ENCODE measurements around the gene MBOAT2. TPM values are rescaled to one million over a fixed set of nuclear protein-coding genes. Genes with fewer than 3 reads are reported as not detected.

Gene MBOAT2
- total RNA-seq, 1 experiment from 2014 or later, result 30.7 TPM

DNA sequence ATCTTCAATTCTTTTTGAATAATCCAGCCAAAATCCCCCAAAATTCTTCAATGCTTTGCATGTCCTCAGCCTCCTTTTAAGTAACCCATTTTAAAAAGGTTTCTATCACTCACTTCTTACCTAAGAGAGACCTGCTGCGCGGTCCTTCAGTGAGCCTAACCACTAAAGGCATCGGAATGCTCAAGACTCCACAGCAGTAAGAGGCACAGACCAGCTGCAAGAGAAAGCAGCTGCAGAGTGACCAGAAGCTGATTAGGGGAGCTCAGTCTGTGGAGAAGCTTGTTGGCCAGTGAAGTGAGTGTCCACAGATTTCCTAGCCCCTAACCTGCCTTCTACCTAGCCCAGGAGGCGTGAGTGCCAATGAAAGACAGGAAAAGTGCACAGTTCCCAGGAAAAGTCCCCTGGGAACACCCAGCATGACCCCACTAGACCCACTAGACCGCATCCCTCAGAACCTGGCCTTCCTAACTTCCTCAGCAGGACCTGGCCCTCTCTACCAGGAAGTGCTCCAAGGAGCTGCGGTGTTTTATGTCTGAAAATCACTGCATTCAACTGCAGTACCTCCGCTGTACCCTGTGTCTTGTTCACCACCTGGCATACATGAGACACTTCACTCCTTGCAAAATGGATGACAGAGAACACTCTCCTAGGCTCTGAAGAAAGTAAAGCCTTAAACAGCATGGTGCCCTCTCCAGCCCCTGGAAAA, 10.1 kb downstream of the MBOAT2 start:
- H3F3A ChIP-seq (ENCODE audit: low read length, unreplicated experiment), result peaks cover 6% of the 10 kb centered on the region
- ChIA-PET CTCF (no interaction called here), POLR2A (ENCODE audit: unreplicated experiment) (interaction anchor here (0.6 kb wide), 1 partner anchor 40 kb away, joined by 6 read pairs; no protein-coding TSS in a partner anchor)
- peaks cover 5% of the 10 kb centered on the region; the same call in 1 of the 2 replicates for H4K20me1 ChIP-seq (ENCODE audit: low read length)
- peaks cover 31% of the 10 kb centered on the region for H3K4me1 ChIP-seq (ENCODE audit: insufficient read depth, low read length)
- peaks cover 92% of the 10 kb centered on the region for H3K79me2 ChIP-seq (ENCODE audit: low read length)
- BruUV-seq (replicated peaks), result no TSS peak
- no peak for TF ChIP-seq CTCF (conservative IDR thresholded peaks at IDR 0.05; ENCODE audit: low read depth, low read length)
- TF ChIP-seq EZH2 (IDR thresholded peaks at IDR 0.05; ENCODE audit: low read length, unreplicated experiment), result no peak
- no peak for TF ChIP-seq EZH2phosphoT487 (IDR thresholded peaks at IDR 0.05; ENCODE audit: borderline replicate concordance, low read length)
- H3K9ac ChIP-seq (ENCODE audit: low read length), result peak overlapping the region; percentile 71
- H3K9me2 ChIP-seq (replicated peaks; ENCODE audit: low read length), result no peaks in the 10 kb centered on the region
- H3K27me3 ChIP-seq (ENCODE audit: low read length), result no peaks in the 10 kb centered on the region
- no peaks in the 10 kb centered on the region for H3K36me3 ChIP-seq (ENCODE audit: low read depth, low read length)
- no peaks in the 10 kb centered on the region for H3K9me3 ChIP-seq (ENCODE audit: low read length)
- H3K4me2 ChIP-seq (ENCODE audit: low read length), result peak overlapping the region; percentile 79
- 0 out of 2 replicates have a peak overlapping the region, but pooled peaks have one; percentile 7 for H2AFZ ChIP-seq (ENCODE audit: low read length)
- intact Hi-C loops (cut with micrococcal nuclease), result no loop called here
- peak overlapping the region; percentile 94 for H3K27ac ChIP-seq (ENCODE audit: low read length)
- DNase-seq (peak; percentile 22), ATAC-seq (no peak)
- H3K4me3 ChIP-seq (ENCODE audit: low read length), result peak overlapping the region; percentile 35; the same call in 1 of the 2 replicates

GRCh38 chr2:8992643-8993042, 10.8 kb downstream of the MBOAT2 start:
- DNase-seq, result peak; percentile 5
- peak overlapping the region; percentile 79; the same call in 1 of the 2 replicates for H3K4me2 ChIP-seq (ENCODE audit: low read length)
- no peaks in the 10 kb centered on the region for H3K9me2 ChIP-seq (replicated peaks; ENCODE audit: low read length)
- intact Hi-C loops (cut with micrococcal nuclease), result no loop called here
- peaks cover 5% of the 10 kb centered on the region; the same call in 1 of the 2 replicates for H4K20me1 ChIP-seq (ENCODE audit: low read length)
- no peaks in the 10 kb centered on the region for H3K27me3 ChIP-seq (ENCODE audit: low read length)
- no peaks in the 10 kb centered on the region for H3K9me3 ChIP-seq (ENCODE audit: low read length)
- ATAC-seq, result no peak
- H2AFZ ChIP-seq (ENCODE audit: low read length), result no peak overlapping the region
- H3K4me3 ChIP-seq (ENCODE audit: low read length), result no peak overlapping the region
- CTCF ChIA-PET, result no interaction called here
- H3K79me2 ChIP-seq (ENCODE audit: low read length), result peaks cover 90% of the 10 kb centered on the region
- H3K36me3 ChIP-seq (ENCODE audit: low read depth, low read length), result no peaks in the 10 kb centered on the region
- BruUV-seq (replicated peaks), result no TSS peak
- no peak overlapping the region for H3K9ac ChIP-seq (ENCODE audit: low read length)
- H3K27ac ChIP-seq (ENCODE audit: low read length), result peak overlapping the region; percentile 94
- peaks cover 31% of the 10 kb centered on the region for H3K4me1 ChIP-seq (ENCODE audit: insufficient read depth, low read length)
- POLR2A ChIA-PET (ENCODE audit: unreplicated experiment), result interaction anchor here (0.6 kb wide), 1 partner anchor 41 kb away, joined by 6 read pairs; no protein-coding TSS in a partner anchor
- TF ChIP-seq EZH2 (IDR thresholded peaks at IDR 0.05; ENCODE audit: low read length, unreplicated experiment) (no peak), EZH2phosphoT487 (IDR thresholded peaks at IDR 0.05; ENCODE audit: borderline replicate concordance, low read length) (no peak), CTCF (conservative IDR thresholded peaks at IDR 0.05; ENCODE audit: low read depth, low read length) (no peak)
- H3F3A ChIP-seq (ENCODE audit: low read length, unreplicated experiment), result peaks cover 6% of the 10 kb centered on the region

DNA sequence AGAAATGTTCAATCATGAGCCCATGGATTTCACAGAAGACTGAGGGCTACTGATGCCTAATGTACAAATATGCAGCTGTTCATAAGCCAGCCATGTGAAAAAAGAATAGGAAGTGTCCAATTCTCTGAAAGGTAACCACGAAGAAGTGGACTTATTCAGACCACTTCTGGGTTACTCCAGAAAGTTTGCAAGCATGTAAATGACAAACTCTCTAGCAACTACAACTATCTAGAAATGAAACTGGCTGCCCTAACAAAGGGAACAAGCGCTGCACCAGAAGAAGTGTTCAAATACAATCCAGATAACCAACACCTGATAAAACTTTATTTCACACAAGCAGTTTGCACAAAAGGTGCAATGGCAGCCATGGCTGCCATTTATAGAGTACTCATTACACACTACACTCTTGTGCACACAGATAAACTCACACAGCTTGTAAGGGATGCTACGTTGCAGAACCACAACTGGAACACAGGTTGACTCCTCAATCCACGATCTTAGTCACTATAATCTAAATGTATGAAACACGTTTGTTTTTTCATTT, 13.9 kb downstream of the MBOAT2 start:
- Histone ChIP-seq H3K9me2 (replicated peaks; ENCODE audit: low read length) (no peaks in the 10 kb centered on the region), H3K27me3 (ENCODE audit: low read length) (no peaks in the 10 kb centered on the region), H3K4me1 (ENCODE audit: insufficient read depth, low read length) (peaks cover 40% of the 10 kb centered on the region), H3K4me2 (ENCODE audit: low read length) (no peak overlapping the region), H3K79me2 (ENCODE audit: low read length) (peaks cover 91% of the 10 kb centered on the region), H2AFZ (ENCODE audit: low read length) (no peak overlapping the region), H3K27ac (ENCODE audit: low read length) (no peak overlapping the region), H3K36me3 (ENCODE audit: low read depth, low read length) (no peaks in the 10 kb centered on the region), H3K9me3 (ENCODE audit: low read length) (no peaks in the 10 kb centered on the region), H4K20me1 (ENCODE audit: low read length) (peaks cover 5% of the 10 kb centered on the region; the same call in 1 of the 2 replicates), H3K9ac (ENCODE audit: low read length) (no peak overlapping the region), H3K4me3 (ENCODE audit: low read length) (no peak overlapping the region), H3F3A (ENCODE audit: low read length, unreplicated experiment) (peaks cover 6% of the 10 kb centered on the region)
- intact Hi-C loops (cut with micrococcal nuclease), result loop anchor here (2.0 kb wide), 1 partner anchor 69 kb away; no protein-coding TSS in a partner anchor
- no TSS peak for BruUV-seq (replicated peaks)
- ChIA-PET POLR2A (ENCODE audit: unreplicated experiment) (no interaction called here), CTCF (no interaction called here)
- ATAC-seq (no peak), DNase-seq (no peak)
- TF ChIP-seq CTCF (conservative IDR thresholded peaks at IDR 0.05; ENCODE audit: low read depth, low read length) (no peak), EZH2 (IDR thresholded peaks at IDR 0.05; ENCODE audit: low read length, unreplicated experiment) (no peak), EZH2phosphoT487 (IDR thresholded peaks at IDR 0.05; ENCODE audit: borderline replicate concordance, low read length) (no peak)
